C1 segment of cervical spinal cord (tissue), 14 donors: ENCODE results near the gene ARID1B.
"Not testable (repeated sequence)": the region's sequence is repeated elsewhere in the genome, so short reads cannot be mapped to it uniquely, and the experiment has no call there.

ENCODE experiments used
- DNase-seq, 14 donors: peaks; one replicate each; lab custom pipeline; 2025; lab: John Stamatoyannopoulos, UW

Gene ARID1B

DNA sequence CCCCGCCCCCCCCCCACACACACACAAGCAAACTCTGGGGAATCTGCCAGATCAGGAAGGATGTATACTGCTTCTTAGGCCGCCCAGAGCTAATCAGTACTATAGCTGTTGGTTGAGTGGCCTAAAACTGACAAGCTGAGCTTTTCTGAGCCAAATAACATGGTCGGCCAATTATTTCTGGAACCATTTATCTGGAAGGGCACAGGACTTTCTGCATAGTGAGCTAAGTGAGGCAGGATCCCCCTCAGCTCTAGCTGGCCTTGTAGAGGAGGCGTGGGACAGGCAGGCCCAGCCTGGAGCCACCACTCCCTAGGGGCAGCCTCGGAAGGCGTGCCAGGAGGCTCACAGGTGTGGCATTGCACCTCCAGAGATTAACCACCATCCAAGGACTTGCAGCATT is 346.1 kb downstream of the ARID1B start:
- no peak for DNase-seq

GRCh38 chr6:157124485-157125254 is 347.5 kb downstream of the ARID1B start:
- peak in 1 of 14 donors; percentile 10 for DNase-seq

- no peak for DNase-seq
These were observed 348.4 kb downstream of the ARID1B start for GRCh38 chr6:157125531-157125930.

DNA sequence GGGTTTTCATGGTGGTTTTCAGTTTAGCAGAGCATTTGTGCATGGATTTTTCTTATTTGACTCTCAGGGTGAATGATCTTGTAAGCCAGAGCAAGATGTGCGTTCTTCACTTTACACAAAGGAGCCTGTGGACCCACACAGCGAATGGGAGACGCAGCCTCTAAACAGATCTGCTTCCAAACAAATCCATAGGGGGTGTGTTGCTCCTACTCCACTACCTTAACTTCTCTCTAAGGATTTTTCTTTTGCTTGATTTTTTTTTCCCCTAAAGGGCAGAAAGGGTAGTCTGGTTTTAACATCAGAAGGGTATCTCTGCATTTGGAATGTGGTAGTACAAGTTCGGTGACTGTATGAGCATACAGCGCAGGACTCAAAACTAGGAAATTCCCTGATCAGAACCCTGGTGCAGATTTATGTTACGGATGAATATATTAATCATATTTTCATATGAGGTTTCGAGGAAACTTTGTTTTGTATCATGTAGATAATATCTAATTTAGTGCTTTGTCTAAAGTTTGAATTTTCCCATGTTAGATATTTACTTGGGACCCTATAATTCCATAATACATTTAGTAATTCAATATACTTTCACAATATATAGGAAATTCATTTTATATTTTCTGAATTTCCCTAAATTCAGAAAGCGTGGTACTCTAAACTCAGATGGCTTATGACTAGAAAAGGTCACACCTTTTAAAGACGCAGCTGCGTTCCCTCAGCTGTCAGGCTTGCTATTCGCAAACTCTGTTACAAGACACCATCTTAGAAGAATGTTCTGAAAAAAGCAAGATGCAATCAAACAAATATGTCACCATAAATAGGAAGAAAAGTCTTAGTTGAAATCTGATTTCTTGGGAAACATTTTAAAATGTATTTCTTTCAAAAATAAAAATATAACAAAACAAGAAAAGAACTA is 349.3 kb downstream of the ARID1B start:
- no peak for DNase-seq

DNA sequence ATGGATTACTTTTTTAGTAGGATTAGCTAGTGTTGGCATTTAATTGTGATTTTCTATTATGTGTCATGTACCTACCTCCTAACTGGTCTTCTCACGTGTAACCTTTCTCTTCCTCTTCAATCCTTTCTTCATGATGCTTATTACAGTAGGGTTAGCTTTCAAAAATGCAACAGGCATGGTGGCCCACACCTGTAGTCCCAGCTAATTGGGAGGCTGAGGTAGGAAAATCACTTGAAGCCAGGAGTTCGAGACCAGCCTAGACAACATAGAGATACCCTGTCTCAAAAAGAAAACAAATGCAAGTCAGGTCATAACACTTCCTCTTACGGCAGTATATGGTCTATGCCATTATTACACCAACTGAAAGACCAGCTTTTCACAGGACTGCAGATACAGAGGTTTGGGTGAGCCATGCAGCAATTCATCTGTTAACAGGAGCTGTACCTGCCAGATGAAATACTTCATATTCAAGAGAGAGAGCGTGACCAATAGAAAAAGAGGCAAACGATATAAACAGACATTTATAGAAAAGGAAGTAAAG is 351.1 kb downstream of the ARID1B start:
- DNase-seq: no peak

GRCh38 chr6:157131250-157131649 is 354.1 kb downstream of the ARID1B start:
- no peak for DNase-seq

DNA sequence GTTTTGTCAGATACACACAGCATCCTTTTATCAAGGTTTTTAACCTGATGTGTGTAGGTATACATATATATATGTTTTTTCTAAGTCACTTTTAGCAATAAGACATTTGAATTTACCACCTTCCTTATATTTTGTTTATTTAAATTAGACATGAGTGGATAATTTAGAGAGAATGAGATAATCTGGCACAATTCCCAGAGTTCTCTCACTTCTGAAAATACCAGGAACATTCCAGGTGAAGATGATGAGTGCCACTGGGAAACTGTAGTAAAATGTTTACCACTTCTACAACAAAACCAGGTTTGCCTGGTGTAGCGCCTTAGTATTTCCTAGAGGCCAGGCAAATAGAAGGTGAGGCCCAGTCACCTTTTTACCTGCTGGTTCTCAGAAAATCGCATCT is 356.7 kb downstream of the ARID1B start:
- DNase-seq: no peak

DNA sequence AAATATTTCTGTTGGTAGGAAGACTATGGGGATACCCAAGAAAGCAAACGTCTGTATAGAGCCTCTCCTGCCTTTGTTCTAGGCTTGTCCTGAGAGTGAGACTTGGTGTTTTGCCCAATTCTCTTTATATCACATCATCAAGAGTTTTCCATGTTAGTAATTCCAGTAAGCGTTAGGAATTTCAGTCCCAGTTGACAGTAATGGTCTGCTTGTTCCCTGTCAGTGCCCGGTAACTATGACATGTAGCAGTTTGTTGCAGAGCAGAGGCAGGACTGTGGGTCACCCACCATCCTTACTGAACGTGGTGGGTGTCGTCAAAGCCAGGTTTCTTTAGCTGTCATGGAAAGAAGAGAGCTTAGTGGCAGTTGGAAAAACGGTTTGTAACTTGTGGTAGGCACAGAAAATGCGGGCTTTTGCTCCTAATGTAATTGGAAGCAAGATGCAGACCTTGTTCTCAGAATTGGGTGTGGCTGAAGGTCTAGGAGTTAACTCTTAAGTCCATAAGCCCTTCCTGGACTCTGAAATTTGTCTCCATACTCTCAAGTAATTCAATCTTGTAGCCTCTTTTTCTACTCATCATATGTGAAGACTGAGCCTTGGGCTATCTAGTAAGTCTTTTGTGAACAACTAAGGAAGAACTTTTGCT is 357.3 kb downstream of the ARID1B start:
- DNase-seq: no peak

- DNase-seq: no peak
These were observed 358.5 kb downstream of the ARID1B start for GRCh38 chr6:157135691-157136090.

DNA sequence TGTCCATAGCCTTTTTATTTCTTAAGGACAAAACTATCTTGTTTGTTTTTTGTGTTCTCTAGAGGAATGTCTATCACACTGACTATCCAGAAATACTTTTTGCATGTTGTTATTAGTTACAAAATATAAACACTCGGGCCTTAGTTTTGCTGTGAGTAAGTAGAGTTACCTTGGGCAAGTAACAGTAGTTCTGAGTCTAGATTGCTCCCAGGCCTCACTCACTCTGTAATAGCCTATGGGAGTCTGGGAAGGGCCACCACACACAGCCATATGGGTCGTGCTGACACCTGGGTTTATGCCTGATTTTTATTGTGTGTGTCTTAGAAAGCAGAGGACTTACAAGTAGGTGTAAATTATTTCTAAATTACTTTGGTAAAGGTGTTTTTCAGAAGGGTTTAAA is 360.3 kb downstream of the ARID1B start:
- no peak for DNase-seq

DNA sequence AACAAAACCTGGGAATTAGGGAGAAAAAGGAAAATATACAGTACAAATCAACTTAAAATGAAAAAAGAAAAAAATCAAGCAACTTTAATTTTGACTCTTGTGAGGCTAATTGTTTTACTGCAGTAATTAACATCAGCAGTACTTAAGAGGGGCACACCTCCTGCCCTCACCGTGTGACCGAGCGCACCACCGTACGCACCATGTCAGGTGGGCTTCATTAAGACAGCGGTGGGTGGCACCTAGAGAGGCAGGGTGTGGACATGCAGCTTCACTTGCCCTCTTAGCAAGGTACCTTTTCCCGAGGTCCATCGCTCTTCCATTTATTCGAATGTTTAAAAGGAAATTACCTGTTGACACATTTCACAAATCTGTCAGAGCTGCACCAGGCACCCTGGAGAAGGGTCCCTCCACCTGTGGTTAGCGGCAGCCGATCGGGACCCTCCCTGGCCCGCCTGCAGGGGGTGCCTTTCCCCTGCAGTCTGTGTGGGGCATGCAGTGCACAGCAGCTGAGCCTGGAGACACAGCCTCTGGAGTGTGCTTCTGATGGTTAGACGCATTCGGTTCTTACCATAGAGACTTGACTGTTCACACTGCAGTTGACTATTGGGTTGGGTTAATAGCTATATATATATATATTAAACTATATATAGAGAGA is 362.0 kb downstream of the ARID1B start:
- no peak for DNase-seq

DNA sequence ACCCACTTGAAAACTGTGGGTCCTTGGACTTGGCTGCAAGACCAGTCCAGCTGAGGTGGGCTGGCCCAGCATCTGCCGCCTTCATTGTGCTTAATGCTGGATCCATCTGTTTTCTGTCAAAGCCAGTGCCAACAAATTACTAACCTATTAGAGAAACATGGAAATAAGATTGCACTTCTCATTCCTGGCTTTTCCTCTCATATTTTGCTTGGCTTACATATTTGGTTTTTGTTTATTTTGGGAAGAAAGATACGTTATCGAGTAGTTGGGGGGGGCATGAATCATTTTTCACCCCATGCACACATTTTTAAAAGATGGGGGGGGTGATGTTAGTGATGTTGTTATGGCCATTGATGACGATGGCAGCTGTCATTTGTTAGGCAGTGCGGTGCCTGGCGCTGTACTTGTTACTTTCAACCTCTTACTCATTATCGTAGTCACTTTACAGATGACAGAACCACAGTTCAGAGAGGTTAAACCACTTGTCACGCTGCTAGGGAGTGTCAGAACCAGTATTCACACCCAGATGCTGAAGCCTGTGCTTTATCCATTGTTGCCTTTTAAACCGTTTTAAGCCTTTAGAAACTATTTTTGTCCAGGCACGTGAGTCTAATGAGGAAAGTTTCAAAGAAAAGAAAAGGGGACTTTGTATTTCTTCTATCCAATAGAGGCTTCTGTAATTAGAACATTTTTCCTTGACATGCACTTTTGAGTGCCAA is 366.2 kb downstream of the ARID1B start:
- no peak for DNase-seq

DNA sequence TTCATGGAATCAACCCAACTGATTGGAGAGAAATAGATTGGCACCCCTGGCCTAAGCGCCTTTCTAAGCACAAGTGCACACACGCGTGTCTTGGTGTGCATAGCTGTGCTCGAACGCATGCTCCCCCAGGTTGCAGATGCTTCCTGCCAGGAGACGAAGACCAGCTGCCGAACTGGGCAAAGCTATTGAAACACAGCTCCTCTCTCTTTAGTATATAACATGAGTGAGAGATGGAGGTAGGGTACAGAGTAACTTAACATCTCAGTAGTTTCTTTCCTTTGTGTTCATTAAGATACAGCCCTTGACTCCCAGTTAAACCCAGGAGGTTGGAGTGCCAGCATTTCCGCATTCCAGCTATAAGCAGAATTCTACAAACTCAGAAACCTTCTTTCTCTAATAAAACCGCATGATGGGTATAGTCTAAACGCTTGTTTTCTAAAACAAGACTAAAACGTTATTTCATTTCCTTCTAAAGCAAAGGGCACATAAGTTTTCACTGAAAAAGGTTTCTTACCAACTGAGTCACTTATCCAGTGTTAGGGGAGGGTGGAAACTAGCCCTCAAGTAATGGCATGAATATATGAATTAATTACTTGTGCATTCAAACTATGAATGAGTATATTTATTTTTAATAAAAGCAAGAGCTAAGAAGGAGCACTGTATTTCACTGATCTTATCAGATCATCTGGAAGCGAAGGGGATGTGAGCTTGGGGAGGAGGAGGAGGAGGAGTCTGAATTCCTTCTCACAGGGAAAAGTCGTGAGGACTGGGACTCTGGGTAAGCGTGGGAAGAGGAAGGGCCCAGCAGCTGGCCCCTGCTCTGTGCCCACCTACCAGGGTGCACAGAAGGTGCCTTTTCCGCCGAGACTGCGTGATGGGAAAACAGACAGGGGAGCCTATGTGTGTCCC is 367.0 kb downstream of the ARID1B start:
- DNase-seq: no peak

DNA sequence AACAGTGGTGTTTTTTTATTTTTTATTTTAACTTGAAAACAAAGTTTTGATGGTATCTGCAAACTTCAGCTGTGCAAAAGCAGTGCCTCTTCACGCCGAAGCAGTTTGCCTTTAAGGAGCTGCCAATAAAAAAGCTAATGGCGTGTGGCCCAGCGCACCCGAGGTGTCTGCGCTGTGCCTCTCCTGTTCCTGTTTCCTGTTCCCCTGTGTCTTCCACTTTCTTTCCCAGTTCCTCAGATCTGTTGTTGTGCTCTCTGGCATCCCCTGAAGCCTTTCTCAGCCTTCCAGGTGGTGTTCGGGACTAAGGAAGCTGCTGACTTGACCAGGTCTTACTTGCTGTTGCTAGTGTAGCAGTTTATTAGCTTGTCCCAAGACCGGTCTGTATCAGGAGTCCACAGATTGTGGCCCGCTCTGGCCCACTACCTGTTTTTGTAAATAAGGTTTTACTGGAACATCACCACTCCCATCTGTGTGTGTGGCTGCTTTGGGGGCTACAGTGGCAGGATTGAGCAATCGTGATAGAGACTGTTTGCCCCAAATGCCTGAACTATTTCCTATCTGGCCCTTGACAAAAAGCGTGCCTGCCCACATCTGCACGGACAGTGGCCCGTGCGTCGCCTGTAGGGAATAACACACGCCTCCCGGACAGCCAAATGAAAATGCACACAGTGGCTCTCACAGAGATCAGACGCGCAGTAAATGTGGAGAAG is 367.8 kb downstream of the ARID1B start:
- DNase-seq: no peak

DNA sequence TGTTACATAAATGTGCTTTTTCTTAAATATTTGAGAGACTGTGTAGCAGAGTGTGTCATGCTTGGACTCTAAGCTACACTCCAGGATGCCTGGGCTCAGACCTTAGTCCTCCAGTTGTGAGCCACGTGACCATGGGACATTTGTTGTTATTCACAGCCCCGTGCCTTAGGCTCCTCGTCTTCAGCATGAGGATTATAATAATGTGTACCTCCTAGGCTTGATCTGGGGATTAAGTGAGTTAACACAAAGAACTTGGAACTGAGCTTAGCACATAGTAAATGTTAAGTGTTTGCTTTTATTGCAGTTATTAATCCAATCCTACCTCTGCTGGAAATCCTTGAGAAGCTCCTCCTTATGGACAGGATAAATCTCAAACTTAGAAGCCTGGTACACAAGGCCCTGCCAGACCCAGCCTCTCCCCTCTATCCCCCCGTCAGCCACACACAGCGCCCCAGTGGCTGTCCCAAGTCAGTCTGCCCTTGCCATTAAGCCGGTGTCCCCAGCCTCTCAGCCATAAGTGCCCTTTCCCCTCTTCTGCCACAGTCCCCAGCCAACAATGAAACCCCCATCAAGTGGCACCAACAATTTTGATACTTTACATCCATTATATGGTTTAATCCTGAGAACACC is 368.6 kb downstream of the ARID1B start:
- DNase-seq: no peak

DNA sequence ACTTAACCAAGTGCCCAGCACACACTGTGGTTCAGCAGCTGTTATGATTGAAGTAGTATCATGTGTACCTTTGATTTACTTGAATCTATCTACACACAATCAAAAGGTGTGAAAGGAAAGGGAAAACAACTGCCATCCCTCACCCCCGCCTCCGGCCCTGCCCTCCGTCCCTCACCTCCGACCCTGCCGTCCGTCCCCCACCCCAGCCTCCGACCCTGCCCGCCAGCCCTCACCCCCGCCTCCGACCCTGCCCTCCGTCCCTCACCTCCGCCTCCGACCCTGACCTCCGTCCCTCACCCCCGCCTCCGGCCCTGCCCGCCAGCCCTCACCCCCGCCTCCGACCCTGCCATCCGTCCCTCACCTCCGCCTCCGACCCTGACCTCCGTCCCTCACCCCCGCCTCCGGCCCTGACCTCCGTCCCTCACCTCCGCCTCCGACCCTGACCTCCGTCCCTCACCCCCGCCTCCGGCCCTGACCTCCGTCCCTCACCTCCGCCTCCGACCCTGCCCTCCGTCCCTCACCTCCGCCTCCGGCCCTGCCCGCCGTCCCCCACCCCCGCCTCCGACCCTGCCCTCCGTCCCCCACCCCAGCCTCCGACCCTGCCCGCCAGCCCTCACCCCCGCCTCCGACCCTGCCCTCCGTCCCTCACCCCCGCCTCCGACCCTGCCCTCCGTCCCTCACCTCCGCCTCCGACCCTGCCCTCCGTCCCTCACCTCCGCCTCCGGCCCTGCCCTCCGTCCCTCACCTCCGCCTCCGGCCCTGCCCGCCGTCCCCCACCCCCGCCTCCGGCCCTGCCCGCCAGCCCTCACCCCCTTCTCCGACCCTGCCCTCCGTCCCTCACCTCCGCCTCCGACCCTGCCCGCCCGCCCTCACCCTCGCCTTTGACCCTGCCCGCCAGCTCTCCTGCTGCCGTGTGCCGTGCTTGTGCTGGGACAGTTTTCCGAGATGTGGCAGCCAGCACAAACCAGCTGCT is 370.2 kb downstream of the ARID1B start:
- DNase-seq: not testable (repeated sequence)
